Measurements from ENCODE around the gene CHIT1.

The CHIT1 gene

DNA sequence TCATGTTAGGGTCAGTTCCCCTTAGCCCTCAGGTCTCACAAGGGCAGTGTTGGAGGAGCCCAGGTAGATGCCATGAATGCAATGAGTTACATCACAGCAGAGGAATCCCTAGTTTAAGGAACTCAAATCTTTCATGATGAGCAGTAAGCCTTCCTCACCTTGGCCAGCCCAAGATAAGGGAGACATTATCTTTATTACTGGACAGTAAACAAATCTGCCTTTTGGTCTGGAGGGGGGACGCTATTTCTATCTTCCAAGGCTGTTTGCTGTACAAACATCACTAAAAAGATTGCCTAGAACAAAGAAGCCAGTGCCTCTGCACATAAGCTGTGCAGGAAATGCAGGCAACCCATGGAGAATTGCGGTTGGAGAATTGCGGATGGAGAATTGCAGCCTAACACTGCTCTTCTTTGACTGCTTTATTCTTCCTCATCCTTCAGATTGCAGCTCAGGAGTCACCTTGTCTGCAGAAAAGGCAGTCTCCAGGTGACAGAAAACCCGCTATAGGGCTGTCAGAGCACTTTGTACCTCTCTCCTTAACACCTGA, 40.7 kb downstream of the CHIT1 start:
- FAIRE-seq = no peak
- no peak for DNase-seq (ENCODE audit: insufficient read length, low spot score)
- TF ChIP-seq, protein P1, sequence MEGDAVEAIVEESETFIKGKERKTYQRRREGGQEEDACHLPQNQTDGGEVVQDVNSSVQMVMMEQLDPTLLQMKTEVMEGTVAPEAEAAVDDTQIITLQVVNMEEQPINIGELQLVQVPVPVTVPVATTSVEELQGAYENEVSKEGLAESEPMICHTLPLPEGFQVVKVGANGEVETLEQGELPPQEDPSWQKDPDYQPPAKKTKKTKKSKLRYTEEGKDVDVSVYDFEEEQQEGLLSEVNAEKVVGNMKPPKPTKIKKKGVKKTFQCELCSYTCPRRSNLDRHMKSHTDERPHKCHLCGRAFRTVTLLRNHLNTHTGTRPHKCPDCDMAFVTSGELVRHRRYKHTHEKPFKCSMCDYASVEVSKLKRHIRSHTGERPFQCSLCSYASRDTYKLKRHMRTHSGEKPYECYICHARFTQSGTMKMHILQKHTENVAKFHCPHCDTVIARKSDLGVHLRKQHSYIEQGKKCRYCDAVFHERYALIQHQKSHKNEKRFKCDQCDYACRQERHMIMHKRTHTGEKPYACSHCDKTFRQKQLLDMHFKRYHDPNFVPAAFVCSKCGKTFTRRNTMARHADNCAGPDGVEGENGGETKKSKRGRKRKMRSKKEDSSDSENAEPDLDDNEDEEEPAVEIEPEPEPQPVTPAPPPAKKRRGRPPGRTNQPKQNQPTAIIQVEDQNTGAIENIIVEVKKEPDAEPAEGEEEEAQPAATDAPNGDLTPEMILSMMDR (IDR thresholded peaks at IDR 0.05; ENCODE audit: insufficient read depth, missing control alignments) = no peak

DNA sequence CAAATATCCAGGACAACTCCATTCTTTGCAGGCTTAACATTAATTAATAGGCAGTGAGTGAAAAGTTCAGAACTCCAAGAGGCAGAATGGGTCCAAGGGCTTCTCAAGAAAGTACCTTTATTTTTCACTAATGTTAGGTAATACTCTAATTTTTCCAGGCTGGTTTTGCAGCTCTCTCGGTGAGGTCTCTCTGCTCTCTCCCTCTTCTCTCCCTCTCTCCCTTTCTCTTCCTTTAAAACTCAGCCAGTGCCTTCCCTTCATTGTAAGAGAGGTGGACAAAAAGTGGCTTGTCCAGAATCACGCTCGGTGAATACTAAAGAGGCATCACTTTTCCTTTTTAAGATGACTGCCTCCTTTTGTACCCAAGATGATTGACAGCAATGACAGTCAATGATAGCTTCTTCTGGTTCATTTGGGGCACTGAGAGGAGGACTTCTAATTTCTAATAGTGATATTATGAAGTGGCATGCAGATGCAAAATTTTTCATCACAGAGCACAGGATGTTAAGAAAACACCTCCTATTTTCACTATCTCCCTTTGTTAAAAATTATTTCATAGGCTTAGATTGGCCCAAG, 41.7 kb downstream of the CHIT1 start:
- TF ChIP-seq, protein P1 (IDR thresholded peaks at IDR 0.05; ENCODE audit: insufficient read depth, missing control alignments) = no peak
- no peak for FAIRE-seq
- no peak for DNase-seq (ENCODE audit: insufficient read length, low spot score)

DNA sequence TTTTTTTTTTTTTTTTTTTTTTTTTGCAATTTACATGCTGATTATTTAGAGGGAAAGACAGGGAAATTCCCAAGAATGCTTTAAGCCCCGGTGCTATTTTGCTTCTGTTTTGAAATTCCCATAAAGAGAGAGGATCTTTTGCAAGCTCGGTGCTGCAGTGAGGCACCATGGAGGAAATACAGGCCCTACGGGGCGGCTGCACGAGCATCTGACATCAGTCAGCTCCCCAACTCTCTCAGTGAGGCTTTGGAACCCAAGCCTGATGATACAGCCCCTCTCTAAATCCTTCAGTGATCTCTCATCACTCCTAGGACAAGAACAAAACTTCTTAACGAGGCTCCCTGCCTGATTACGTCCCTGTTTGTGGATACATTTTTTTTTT, 42.2 kb downstream of the CHIT1 start:
- no peak for FAIRE-seq
- DNase-seq (ENCODE audit: insufficient read length, low spot score) = no peak
- TF ChIP-seq, protein P1 (IDR thresholded peaks at IDR 0.05; ENCODE audit: insufficient read depth, missing control alignments) = no peak

DNA sequence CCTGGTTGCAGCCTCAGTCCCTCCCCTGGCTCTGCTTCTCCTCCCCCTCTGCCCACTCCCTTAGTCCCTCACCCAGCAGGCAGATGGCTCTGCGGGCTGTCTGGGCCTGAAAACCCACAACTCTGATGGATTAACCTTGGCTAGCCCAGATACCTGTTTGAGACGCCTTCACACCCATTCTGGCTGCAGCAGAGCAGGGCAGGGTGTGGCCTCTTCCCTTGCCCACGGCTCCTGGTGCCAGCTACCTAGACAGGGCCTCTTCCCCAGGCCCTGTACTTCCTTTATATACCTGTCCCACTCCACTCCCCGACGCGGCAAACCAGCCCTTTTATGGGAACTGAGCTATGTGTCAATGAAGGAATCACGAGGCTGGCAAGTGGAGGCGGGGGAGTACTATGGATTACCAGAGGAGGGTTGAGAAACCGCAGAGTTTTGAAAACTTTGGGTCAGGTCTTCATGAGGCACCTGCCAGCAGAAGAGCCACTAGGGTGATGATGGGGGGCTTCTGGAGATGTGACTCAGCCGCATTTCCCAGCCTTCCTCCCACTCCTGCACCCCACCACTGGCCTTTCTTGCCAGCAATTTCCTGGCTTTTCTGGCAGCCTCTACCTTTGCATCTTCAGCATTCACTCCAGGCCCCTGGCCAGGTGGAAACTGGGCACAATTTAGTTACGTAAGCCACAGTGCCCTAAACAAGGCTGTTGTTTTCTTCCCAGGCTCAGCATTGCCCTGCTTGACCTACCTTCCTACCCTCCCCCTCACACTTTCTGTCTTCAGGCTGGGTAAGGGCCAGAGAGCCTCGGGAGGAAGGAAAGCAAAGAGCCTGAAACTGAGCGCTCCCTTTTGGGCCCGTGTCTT, 42.8 kb downstream of the CHIT1 start, which contains the start of gene CHI3L1:
CHI3L1 (minus strand) TSS at position 259 of the 858 bp plus-strand sequence; CDS start at position 178, 81 bp downstream.
- DNase-seq (ENCODE audit: insufficient read length, low spot score) (no peak), FAIRE-seq (no peak)
- TF ChIP-seq, protein P1 (IDR thresholded peaks at IDR 0.05; ENCODE audit: insufficient read depth, missing control alignments) = no peak

DNA sequence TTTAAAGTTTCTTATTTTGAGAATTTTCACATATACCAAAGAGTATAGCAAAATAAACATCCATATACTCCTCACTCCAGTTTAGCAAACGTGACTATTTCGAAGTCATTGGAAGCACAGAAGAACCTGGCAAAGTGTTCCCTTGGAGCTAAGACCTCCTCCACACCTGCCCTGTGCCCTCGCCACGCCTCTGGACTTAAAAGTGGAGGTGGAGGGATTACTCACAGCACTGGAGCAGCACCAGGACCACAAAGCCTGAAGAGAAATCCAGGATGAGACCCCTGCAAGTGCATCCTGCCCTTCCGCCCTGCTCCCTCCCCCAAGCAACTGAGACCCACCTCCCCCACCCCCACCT, 43.4 kb downstream of the CHIT1 start:
- FAIRE-seq (no peak), DNase-seq (ENCODE audit: insufficient read length, low spot score) (no peak)
- TF ChIP-seq, protein P1 (IDR thresholded peaks at IDR 0.05; ENCODE audit: insufficient read depth, missing control alignments) = no peak

DNA sequence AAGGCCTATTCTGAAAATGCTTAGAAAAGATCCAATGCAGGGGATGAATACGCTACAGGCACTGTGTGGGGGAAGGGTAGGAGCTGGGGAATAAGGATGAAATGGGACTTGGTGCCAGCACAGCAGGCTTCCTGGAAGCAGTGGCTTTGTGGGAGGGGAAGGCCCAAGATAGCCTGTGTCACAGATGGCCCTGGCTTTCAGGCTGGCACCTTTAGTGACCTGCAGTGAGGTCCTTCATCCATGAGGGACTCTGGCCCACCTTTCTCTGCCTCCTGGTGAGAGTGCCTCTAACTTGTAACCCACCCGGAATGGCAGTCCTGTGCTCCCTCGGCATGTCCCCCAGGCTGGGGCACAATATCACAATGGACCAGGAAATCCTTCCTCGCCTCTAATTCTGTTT, 43.9 kb downstream of the CHIT1 start:
- DNase-seq (ENCODE audit: insufficient read length, low spot score) = no peak
- FAIRE-seq = no peak
- TF ChIP-seq, protein P1 (IDR thresholded peaks at IDR 0.05; ENCODE audit: insufficient read depth, missing control alignments) = no peak

DNA sequence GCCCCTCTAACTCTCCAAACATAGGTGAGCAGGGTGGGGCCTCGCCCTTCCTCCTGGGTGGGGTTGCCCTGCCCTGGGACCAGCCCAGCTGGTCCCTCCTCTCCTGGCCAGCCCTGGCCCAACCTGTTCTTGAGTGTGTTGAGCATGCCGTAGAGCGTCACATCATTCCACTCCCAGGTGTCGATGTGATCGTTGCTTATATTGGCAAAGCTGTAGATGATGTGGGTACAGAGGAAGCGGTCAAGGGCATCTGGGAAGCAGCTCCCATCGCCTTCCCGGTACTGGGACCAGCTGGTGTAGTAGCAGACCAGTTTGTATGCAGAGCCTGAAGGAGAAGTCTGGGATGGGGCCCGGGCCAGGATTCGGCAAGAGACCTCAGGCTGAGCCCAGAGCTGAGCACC, 44.4 kb downstream of the CHIT1 start:
- TF ChIP-seq, protein P1 (IDR thresholded peaks at IDR 0.05; ENCODE audit: insufficient read depth, missing control alignments) = no peak
- DNase-seq (ENCODE audit: insufficient read length, low spot score) = no peak
- no peak for FAIRE-seq

Data from D721Med (cell line).